HG02852 (cell line): Measurements from ENCODE around the gene BMPR1B.

Experiments used
- ATAC-seq: cut with Tn5 transposase; IDR thresholded peaks from one replicate; pipeline ENCODE4 v1.9.1; 2021; ENCODE audit warnings: mild to moderate bottlenecking, moderate library complexity; ENCODE audit not compliant: unreplicated experiment

Gene BMPR1B

DNA sequence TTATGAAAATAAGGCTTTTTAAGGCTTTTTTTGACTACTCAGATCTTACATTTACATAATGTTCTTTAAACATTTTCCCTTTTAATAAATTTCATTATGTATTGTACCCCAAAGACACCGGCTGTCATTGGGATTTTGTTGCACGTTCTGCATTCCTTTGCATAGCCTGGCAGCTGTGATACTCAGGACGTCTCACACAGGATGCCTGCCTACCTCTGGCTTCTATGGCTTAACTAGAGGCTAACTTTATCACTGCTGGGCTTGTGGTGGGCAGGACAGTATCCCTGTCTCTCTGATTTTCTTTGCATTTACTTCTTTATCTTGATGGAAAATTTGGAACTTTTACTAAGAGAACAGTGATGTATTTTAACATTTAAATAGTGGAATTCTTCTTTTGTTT, 147.8 kb downstream of the BMPR1B start:
- ATAC-seq, result no peak

DNA sequence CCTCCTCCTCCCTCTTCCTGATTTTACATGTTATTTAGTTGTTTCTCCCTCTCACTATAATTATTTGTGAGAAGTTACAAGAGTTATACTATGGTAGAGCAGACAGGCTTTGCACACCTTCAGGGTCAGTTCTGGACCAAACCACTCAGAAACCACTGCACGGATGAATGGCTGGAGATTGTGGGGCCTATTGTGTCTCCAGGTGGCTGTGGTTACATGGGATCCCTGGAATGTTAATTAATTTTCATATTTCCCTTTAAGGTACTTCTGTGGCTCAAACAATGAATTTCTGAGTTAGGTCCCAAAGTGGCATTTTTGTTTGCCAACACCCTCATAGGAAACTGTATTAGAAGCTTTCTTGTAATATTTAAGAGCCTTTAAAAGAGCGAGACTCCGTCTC, 151.9 kb downstream of the BMPR1B start:
- no peak for ATAC-seq

DNA sequence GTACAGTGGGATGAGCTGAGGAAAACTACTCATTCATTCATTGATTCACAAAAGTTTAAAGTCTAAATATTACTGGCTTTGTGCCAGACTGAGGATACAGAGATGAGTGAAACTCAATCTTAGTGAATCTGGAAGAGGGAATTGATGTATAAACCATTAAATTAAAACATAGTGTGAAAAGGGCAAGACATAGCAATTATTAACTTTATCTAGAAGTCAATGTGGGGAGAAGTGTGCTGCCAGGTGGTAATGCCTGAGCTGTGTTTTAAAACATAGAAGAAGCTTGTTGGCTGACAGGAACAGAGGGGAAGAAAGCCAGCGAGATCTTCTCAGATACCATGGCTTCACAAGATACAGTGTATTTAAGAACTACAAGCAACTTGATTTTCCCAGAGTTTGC, 153.4 kb downstream of the BMPR1B start:
- no peak for ATAC-seq

GRCh38 chr4:94912606-94913005, 154.9 kb downstream of the BMPR1B start:
- no peak for ATAC-seq

- no peak for ATAC-seq
Measured at GRCh38 chr4:94913316-94913715, 155.6 kb downstream of the BMPR1B start.

GRCh38 chr4:94917146-94917545, 159.4 kb downstream of the BMPR1B start:
- no peak for ATAC-seq

DNA sequence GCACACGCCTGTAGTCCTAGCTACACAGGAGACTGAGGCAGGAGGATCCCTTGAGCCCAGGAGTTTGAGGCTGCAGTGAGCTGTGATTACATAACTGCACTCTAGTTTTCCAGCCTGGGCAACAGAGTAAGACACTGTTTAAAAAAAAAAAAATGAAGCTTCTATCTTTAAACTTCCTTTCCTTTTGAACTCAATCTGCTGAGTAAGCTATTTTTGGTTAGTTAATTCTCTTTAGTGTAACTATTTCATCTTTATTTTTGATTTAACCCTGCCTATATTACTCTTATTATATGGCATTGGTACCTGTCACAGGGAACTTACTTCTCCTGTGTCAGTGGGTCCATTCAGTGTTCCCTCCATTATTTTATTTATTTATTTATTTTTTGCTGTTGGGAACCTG, 160.8 kb downstream of the BMPR1B start:
- ATAC-seq, result no peak

- ATAC-seq, result no peak
Measured at GRCh38 chr4:94920369-94920768, 162.6 kb downstream of the BMPR1B start.

DNA sequence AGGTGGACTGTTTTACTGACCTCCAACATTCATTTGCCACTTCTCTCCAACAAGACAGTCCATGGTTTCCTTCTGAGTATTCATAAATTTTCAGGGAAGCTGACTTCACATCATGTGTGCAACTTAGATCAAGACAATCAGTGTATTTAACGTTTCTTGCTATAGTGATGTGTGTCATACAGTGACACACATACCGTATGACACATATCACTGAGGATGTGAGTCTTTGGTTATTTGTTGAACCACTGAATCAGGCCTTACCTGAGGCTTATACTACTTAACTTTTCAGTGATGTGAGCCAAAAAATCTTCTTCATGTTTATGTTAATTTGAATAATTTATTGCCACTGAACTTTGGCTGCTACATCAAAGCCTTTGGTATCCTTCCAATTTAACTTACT, 166.8 kb downstream of the BMPR1B start:
- ATAC-seq, result no peak

DNA sequence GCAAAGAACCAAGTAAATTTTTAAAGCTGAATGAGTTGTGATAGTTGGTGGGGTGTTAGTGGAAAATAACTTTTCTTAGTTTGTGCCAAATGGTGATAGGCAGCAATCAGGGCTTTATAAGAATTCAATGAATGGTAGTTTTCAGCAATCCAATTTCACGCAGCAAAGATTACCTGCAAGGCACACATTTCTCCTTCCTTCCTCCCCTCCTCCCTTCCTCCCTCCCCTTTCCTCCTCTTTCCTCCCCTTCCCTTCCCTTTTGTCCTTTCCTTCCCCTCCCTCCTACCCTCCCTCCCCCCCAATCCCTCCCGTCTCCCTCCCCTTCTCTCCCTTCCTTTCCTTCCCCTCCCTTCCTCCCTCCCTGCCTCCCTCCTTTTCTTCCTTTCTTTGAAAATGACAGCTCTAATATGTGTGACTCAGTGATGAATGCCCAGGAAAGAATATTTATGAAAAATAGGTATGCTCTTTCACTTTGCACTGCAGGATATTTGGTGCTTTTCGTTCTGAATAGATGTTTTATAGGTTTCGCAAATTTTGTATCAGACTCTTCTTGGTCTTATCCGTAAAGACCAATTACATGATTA, 168.1 kb downstream of the BMPR1B start:
- no peak for ATAC-seq

DNA sequence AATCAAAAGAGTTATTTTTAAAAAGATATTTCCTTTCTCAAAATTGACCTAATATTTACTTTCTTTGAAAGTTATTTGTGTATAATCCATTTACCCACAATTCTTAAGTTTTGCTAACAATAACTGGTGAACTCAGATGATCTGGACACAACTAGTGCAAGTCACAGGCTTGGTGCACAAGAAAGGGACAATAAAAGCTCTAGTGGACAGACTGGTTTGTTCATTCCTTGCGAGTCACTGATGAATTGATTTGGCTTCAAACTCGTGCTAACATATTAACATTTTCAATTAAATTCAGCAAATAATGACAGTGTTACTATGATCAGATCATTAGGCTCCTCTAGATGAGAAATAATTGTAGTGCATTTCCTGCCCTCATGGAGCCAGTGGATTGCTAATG, 169.2 kb downstream of the BMPR1B start:
- no peak for ATAC-seq

- no peak for ATAC-seq
Measured at GRCh38 chr4:94927696-94928095, 169.9 kb downstream of the BMPR1B start.

- ATAC-seq, result no peak
Measured at GRCh38 chr4:94929696-94930095, 171.9 kb downstream of the BMPR1B start.

DNA sequence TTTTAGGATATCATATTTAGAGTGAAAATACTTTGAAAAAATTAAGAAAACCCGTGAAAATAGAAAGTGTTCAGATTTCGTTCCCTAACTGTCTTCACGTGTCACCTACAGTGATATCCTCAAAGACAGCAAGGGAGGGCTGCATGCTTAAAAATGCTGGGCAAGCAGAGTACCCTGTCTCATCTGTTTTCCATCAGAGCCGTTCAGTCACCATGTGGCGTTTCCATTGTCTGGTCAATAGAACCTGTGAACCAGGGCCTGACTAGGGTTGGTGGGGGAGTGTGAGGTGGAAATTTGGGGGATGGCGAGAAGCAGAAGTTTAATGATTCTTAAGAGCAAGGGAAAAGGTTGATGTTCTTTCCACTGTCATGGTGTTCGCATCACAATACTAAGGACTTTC, 173.9 kb downstream of the BMPR1B start:
- ATAC-seq, result no peak

GRCh38 chr4:94932366-94932765, 174.6 kb downstream of the BMPR1B start:
- no peak for ATAC-seq

GRCh38 chr4:94933799-94934198, 176.0 kb downstream of the BMPR1B start:
- ATAC-seq, result no peak

- ATAC-seq, result no peak
Measured at GRCh38 chr4:94934201-94934600, 176.4 kb downstream of the BMPR1B start.

- no peak for ATAC-seq
Measured at GRCh38 chr4:94934864-94935263, 177.1 kb downstream of the BMPR1B start.

DNA sequence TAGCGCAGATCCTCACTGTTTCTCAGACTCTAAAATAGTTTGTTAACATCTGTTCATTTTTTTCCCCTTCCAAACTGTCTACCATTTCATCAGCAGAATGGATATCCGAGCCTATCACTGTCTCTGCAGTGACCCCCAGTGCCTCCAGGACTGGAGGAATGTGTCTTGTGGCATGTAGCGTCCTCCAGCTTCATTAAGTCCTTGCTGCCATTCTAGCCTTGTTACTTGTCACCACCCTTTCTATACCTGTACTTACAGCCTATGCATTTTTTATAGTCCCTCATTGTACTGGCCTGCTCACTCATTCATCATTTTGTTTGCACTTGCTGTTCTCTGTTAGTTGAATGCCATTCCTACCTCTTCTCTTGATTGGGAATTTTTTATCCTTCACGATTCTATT, 179.1 kb downstream of the BMPR1B start:
- ATAC-seq, result no peak

DNA sequence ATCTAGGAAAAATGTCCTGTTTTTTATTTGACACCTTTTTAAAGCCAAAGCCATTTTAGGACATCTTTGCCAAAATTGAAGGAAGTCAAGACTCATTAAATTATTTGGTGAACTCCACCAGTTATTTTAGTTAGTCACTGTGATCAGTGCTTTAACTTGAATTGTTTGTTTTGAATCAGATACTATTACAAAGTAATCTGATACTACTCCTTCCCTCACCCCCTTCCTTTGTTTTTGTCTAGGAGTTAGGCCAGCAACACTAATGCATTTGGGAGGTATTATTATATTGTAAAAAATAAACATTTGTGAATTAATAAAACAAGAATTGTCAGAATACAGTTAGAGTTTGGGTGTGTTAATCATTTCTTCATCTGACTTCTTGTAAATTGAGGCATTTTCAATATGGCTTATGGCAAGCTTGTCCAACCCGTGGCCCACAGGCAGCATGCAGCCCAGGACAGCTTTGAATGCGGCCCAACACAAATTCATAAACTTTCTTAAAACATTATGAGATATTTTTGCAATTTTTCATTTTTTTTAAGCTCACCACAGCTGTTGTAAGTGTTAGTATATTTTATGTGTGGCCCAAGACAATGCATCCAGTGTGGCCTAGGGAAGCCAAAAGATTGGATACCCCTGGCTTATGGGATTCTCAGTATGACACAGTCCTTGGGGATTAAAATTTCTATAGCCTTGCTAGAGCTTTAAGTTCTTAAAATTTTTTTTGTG, 182.2 kb downstream of the BMPR1B start:
- ATAC-seq, result no peak

- ATAC-seq, result no peak
Measured at GRCh38 chr4:94940520-94940908, 182.8 kb downstream of the BMPR1B start.

- no peak for ATAC-seq
Measured at GRCh38 chr4:94941706-94942105, 184.0 kb downstream of the BMPR1B start.

- no peak for ATAC-seq
Measured at GRCh38 chr4:94944726-94945125, 187.0 kb downstream of the BMPR1B start.
